H9 (cell line): ENCODE data around the gene COG2. TPM values are rescaled to one million over a fixed set of nuclear protein-coding genes. Genes with fewer than 3 reads are reported as not detected.

Source experiments
- DNase-seq: peaks from one replicate; pipeline ENCODE4 v3.0.0-alpha.2; 2017
- H2AFZ ChIP-seq: one replicate; pipeline ENCODE4 v1.6.1; 2013; ENCODE audit warnings: mild to moderate bottlenecking, low read length, control low read depth, moderate library complexity
- H2AK5ac ChIP-seq: 2 replicates; pipeline ENCODE4 v1.6.1; 2013; ENCODE audit warnings: low read length, control low read depth, mixed read lengths; ENCODE audit not compliant: insufficient read length
- H2BK120ac ChIP-seq: one replicate; pipeline ENCODE4 v1.6.1; 2013; ENCODE audit warnings: low read depth, mild to moderate bottlenecking, low read length, control low read depth, inconsistent platforms; ENCODE audit not compliant: poor library complexity, severe bottlenecking
- H2BK12ac ChIP-seq: 2 replicates; pipeline ENCODE4 v1.6.1; 2013; ENCODE audit warnings: low read length, control low read depth, mixed read lengths, low read depth; ENCODE audit not compliant: insufficient read length
- H2BK15ac ChIP-seq: 2 replicates; pipeline ENCODE4 v1.6.1; 2013; ENCODE audit warnings: low read depth, low read length, control low read depth
- H2BK20ac ChIP-seq: one replicate; pipeline ENCODE4 v1.6.1; 2013; ENCODE audit warnings: low read depth, mild to moderate bottlenecking, low read length, control low read depth, inconsistent platforms; ENCODE audit not compliant: poor library complexity, severe bottlenecking
- H2BK5ac ChIP-seq: 2 replicates; pipeline ENCODE4 v1.6.1; 2013; ENCODE audit warnings: low read length, control low read depth, mixed read lengths; ENCODE audit not compliant: insufficient read length
- H3K14ac ChIP-seq: 2 replicates; pipeline ENCODE4 v1.6.1; 2013; ENCODE audit warnings: low read length, control low read depth; ENCODE audit not compliant: insufficient read depth
- H3K18ac ChIP-seq: 2 replicates; pipeline ENCODE4 v1.6.1; 2013; ENCODE audit warnings: low read depth, mild to moderate bottlenecking, mixed read lengths, low read length, control low read depth; ENCODE audit not compliant: insufficient read length
- H3K23ac ChIP-seq: 2 replicates; pipeline ENCODE4 v1.6.1; 2013; ENCODE audit warnings: low read length, control low read depth, mixed read lengths, low read depth; ENCODE audit not compliant: insufficient read length
- H3K23me2 ChIP-seq: 2 replicates; pipeline ENCODE4 v1.6.1; 2013; ENCODE audit warnings: low read depth, mild to moderate bottlenecking, mixed read lengths, low read length, control low read depth; ENCODE audit not compliant: insufficient read length, poor library complexity, severe bottlenecking
- H3K27ac ChIP-seq: 2 replicates; pipeline ENCODE4 v1.5.1; 2013; ENCODE audit warnings: low read length, control low read depth, mixed read lengths, low read depth; ENCODE audit not compliant: insufficient read length
- H3K27me3 ChIP-seq: 2 replicates; pipeline ENCODE4 v1.6.1; 2013; ENCODE audit warnings: low read length, control low read depth, inconsistent platforms; ENCODE audit not compliant: insufficient read depth
- H3K4ac ChIP-seq: 2 replicates; pipeline ENCODE4 v1.6.1; 2013; ENCODE audit warnings: low read depth, mild to moderate bottlenecking, control low read depth, inconsistent platforms, low read length, moderate library complexity
- H3K4me1 ChIP-seq: 2 replicates; pipeline ENCODE4 v1.6.1; 2013; ENCODE audit warnings: low read length, control low read depth, inconsistent platforms; ENCODE audit not compliant: insufficient read depth
- H3K4me2 ChIP-seq: 2 replicates; pipeline ENCODE4 v1.6.1; 2013; ENCODE audit warnings: low read length, control low read depth, mixed read lengths; ENCODE audit not compliant: insufficient read length, insufficient read depth
- H3K56ac ChIP-seq: 2 replicates; pipeline ENCODE4 v1.6.1; 2013; ENCODE audit warnings: low read depth, mild to moderate bottlenecking, mixed read lengths, low read length, control low read depth; ENCODE audit not compliant: insufficient read length
- H3K79me1 ChIP-seq: 2 replicates; pipeline ENCODE4 v1.6.1; 2013; ENCODE audit warnings: low read depth, mild to moderate bottlenecking, moderate library complexity, low read length, control low read depth, inconsistent platforms; ENCODE audit not compliant: insufficient read depth, poor library complexity, severe bottlenecking
- H3K79me2 ChIP-seq: 2 replicates; pipeline ENCODE4 v1.6.1; 2013; ENCODE audit warnings: low read length, control low read depth, inconsistent platforms; ENCODE audit not compliant: insufficient read depth
- H3K9ac ChIP-seq: 2 replicates; pipeline ENCODE4 v1.6.1; 2013; ENCODE audit warnings: low read length, control low read depth, mixed read lengths; ENCODE audit not compliant: insufficient read length; ENCODE audit errors: extremely low read depth
- H3K9me3 ChIP-seq: one replicate; pipeline ENCODE4 v1.6.1; 2013; ENCODE audit warnings: low read depth, low read length, inconsistent platforms; ENCODE audit not compliant: control insufficient read depth
- H3T11ph ChIP-seq: one replicate; pipeline ENCODE4 v1.6.1; 2013; ENCODE audit warnings: mild to moderate bottlenecking, low read length, control low read depth, inconsistent platforms
- H4K20me1 ChIP-seq: one replicate; pipeline ENCODE4 v1.6.1; 2013; ENCODE audit not compliant: control insufficient read depth, insufficient read length, insufficient read depth
- H4K5ac ChIP-seq: 2 replicates; pipeline ENCODE4 v1.6.1; 2013; ENCODE audit warnings: low read depth, mild to moderate bottlenecking, mixed read lengths, low read length, control low read depth; ENCODE audit not compliant: insufficient read length
- H4K8ac ChIP-seq: replicated peaks from 2 replicates; pipeline ENCODE4 v1.6.1; 2013; ENCODE audit warnings: low read length, control low read depth, mixed read lengths, low read depth; ENCODE audit not compliant: insufficient read length
- H4K91ac ChIP-seq: 2 replicates; pipeline ENCODE4 v1.6.1; 2013; ENCODE audit warnings: low read depth, mild to moderate bottlenecking, moderate library complexity, mixed read lengths, low read length, control low read depth; ENCODE audit not compliant: insufficient read length
- H3K27ac Mint-ChIP-seq, 3 experiments: 2 replicates in 2 of 3; 3 replicates in 1 of 3; pipeline ENCODE4 v1.8.0; 2020 to 2021; ENCODE audit warnings: mixed read lengths in 3 of 3, mild to moderate bottlenecking in 1 of 3, moderate library complexity in 1 of 3
- H3K27me3 Mint-ChIP-seq: 2 replicates; pipeline ENCODE4 v1.8.0; 2021; ENCODE audit warnings: low read depth, mild to moderate bottlenecking, moderate library complexity, mixed read lengths
- H3K36me3 Mint-ChIP-seq, 3 experiments: 2 replicates in 2 of 3; 3 replicates in 1 of 3; pipeline ENCODE4 v1.8.0; 2020 to 2021; ENCODE audit warnings: low read depth in 3 of 3, mixed read lengths in 3 of 3; ENCODE audit not compliant: insufficient read depth in 1 of 3
- H3K4me1 Mint-ChIP-seq, 2 experiments: 2 replicates each; pipeline ENCODE4 v1.8.0; 2020; ENCODE audit warnings: mixed read lengths in 2 of 2
- H3K4me3 Mint-ChIP-seq, 2 experiments: 2 replicates in 1 of 2; 3 replicates in 1 of 2; pipeline ENCODE4 v1.8.0; 2020 to 2021; ENCODE audit warnings: mild to moderate bottlenecking in 2 of 2, mixed read lengths in 2 of 2, moderate library complexity in 1 of 2
- H3K9me3 Mint-ChIP-seq, 2 experiments: 2 replicates in 1 of 2; 3 replicates in 1 of 2; pipeline ENCODE4 v1.8.0; 2020; ENCODE audit warnings: mild to moderate bottlenecking in 2 of 2, mixed read lengths in 2 of 2, moderate library complexity in 1 of 2
- CTCF ChIP-seq: fragments of 200-600 bp; sonication (generic); conservative IDR thresholded peaks from 3 replicates; pipeline ENCODE4 v1.8.0; 2021; ENCODE audit warnings: antibody characterized with exemption, mild to moderate bottlenecking
- WGBS: extraction: QIAGEN DNeasy Blood & Tissue Kit; methylation state at CpG from one replicate; pipeline ENCODE4 v1.1.7; 2013; ENCODE audit warnings: missing lambda C conversion rate, low lambda C conversion rate, mixed read lengths; ENCODE audit not compliant: insufficient read length; ENCODE audit errors: extremely low coverage; 5-methylcytosine and 5-hydroxymethylcytosine counted together
- total RNA-seq: library from RNA; stranded (reverse); gene quantifications from 2 replicates; pipeline ENCODE4 v1.2.1, GENCODE V29; 2021

COG2 gene
- total RNA-seq, 1 experiment from 2014 or later = 42.2 TPM

GRCh38 chr1:230669543-230669942 lies 27.3 kb downstream of the COG2 start:
- no peak overlapping the region for H4K8ac ChIP-seq
- H3K4me2 ChIP-seq = no peak overlapping the region
- H3K4me1 ChIP-seq = no peaks in the 10 kb centered on the region
- H3K23me2 ChIP-seq = no peaks in the 10 kb centered on the region
- no peak overlapping the region for H3K18ac ChIP-seq
- no peak overlapping the region for H3K4me3 Mint-ChIP-seq
- no peak overlapping the region for H3K4ac ChIP-seq
- H3K36me3 Mint-ChIP-seq = peaks cover 16 to 75% (median 59%) of the 10 kb centered on the region in 3 experiments; a peak in 6 of 7 replicates
- H4K5ac ChIP-seq = no peak overlapping the region
- no peak overlapping the region for H4K91ac ChIP-seq
- H2BK20ac ChIP-seq = no peak overlapping the region
- H2AFZ ChIP-seq = no peak overlapping the region
- H3K79me1 ChIP-seq = no peaks in the 10 kb centered on the region
- H3K27me3 ChIP-seq = no peaks in the 10 kb centered on the region
- H2BK12ac ChIP-seq = no peak overlapping the region
- H3K9me3 Mint-ChIP-seq = no peaks in the 10 kb centered on the region
- WGBS = no CpG with 5 or more reads among the region's 8 CpGs
- no peak overlapping the region for H3K9ac ChIP-seq
- H3K23ac ChIP-seq = no peak overlapping the region
- no peaks in the 10 kb centered on the region for H3K79me2 ChIP-seq
- no peak overlapping the region for H3T11ph ChIP-seq
- H3K27ac ChIP-seq = no peak overlapping the region
- DNase-seq = no peak
- H3K56ac ChIP-seq = no peak overlapping the region
- no peaks in the 10 kb centered on the region for H4K20me1 ChIP-seq
- H2AK5ac ChIP-seq = no peak overlapping the region
- no peak overlapping the region for H3K14ac ChIP-seq
- no peak overlapping the region for H2BK15ac ChIP-seq
- no peak overlapping the region for H2BK120ac ChIP-seq
- H3K9me3 ChIP-seq = no peaks in the 10 kb centered on the region
- no peaks in the 10 kb centered on the region for H3K27me3 Mint-ChIP-seq
- no peak for TF ChIP-seq CTCF
- no peak overlapping the region; a peak in 2 of 7 replicates for H3K27ac Mint-ChIP-seq
- H2BK5ac ChIP-seq = no peak overlapping the region
- no peaks in the 10 kb centered on the region for H3K4me1 Mint-ChIP-seq
